Hair follicle dermal papilla cell (primary cell): ENCODE results near the gene MS4A6E. TPM values are rescaled to one million over a fixed set of nuclear protein-coding genes. Genes with fewer than 3 reads are reported as not detected.

Experiments used
- total RNA-seq: library from RNA; depleted of rRNA; stranded (reverse); fragments of >200 nt; gene quantifications from 2 replicates; pipeline ENCODE4 v1.2.3, GENCODE V29; 2012

Gene MS4A6E
- total RNA-seq: not detected in 2 replicates

GRCh38 chr11:60326955-60327354 is at the start of gene MS4A6E:
Gene MS4A6E, plus strand, starts transcription at chr11:60327255. Its CDS starts 7,641 bp downstream, at chr11:60334896.

GRCh38 chr11:60280412-60280811 is 46.6 kb upstream of the MS4A6E start, which contains the start of gene MS4A4A:
Gene MS4A4A, plus strand, starts transcription at chr11:60280666. Its CDS starts 10 bp downstream, at chr11:60280676.

GRCh38 chr11:60378354-60378753 is 51.3 kb downstream of the MS4A6E start, which contains the start of gene MS4A7:
Gene MS4A7, plus strand, starts transcription at chr11:60378532. Its CDS starts 4,610 bp downstream, at chr11:60383142.

Other genes with a start within 250 kb of the MS4A6E start
- gene MS4A2, start 238.6 kb upstream of the MS4A6E start, total RNA-seq: not detected in 2 replicates
- gene MS4A6A, start 144.2 kb upstream of the MS4A6E start, total RNA-seq: not detected in 2 replicates
- not detected in 2 replicates for gene MS4A4E, start 84.1 kb upstream of the MS4A6E start, total RNA-seq
- gene MS4A4A, start 46.6 kb upstream of the MS4A6E start, total RNA-seq: not detected in 2 replicates
- gene MS4A7, start 51.3 kb downstream of the MS4A6E start, total RNA-seq: not detected in 2 replicates
- not detected in 2 replicates for gene MS4A14, start 69.2 kb downstream of the MS4A6E start, total RNA-seq
- gene MS4A5, start 102.3 kb downstream of the MS4A6E start, total RNA-seq: not detected in 2 replicates
- not detected in 2 replicates for gene MS4A1, start 128.6 kb downstream of the MS4A6E start, total RNA-seq
- gene MS4A12, start 165.5 kb downstream of the MS4A6E start, total RNA-seq: not detected in 2 replicates
- gene MS4A13, start 188.1 kb downstream of the MS4A6E start, total RNA-seq: not detected in 2 replicates